ENCODE data around the gene SYTL3. TPM values are rescaled to one million over a fixed set of nuclear protein-coding genes. Genes with fewer than 3 reads are reported as not detected.
A peak's percentile ranks its signal among the peaks of the same experiment; 100 is the strongest.

The SYTL3 gene
- total and polyA plus RNA-seq, 10 of the 15 experiments (the other 5 are each of a cell fraction or from before 2014, with no cell fraction given): 3.3 to 12.1 (median 6.9) TPM

DNA sequence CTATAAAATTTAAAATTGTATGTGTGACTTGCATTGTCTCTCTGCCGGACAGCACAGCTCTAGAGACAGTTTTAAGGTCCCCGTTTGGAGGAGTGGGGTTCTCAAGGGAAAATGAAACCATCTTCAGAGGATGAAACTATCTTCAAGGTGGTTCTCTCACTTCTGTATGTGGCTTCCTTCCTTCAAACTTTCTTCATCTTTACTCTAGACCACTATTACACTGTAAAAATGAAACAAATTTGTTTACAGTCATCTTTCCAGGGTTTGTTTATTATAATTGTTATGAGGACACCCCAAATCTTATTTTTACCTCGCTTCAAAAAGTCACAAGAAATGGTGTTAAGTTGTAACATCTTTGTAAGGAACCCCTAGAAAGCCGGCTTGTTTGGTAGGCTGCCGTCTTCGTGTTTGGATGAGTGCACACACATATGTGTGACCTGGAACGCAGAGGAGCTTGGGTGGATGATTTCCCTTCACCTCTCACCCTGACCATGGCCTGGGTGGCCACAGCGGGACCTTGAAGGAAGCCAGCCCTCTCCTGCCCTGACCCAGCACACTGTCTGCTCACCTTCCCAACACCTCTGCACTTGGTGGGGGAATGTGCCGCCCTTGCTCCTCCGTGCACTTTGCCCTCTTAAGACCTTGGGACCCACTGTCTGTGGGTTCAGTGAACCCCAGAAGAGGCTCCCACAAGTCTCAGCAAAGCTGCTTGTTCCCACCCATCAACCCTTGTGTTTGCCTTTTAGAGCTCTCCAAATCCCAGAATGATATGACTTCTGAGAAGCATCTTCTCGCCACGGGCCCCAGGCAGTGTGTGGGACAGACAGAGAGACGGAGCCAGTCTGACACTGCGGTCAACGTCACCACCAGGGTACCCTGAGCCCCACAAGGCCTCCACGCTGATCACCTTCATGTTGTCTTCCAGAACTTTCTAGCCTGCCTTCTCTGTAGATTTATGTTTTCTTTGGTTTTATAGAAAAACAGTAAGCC is 67.8 kb downstream of the SYTL3 start:
- Histone ChIP-seq H3K4me2 (ENCODE audit: control insufficient read depth, insufficient read depth) (peak overlapping the region; percentile 93), H3K79me2 (ENCODE audit: control insufficient read depth, insufficient read depth, low read length) (no peaks in the 10 kb centered on the region), H3K9me3 (replicated peaks; ENCODE audit: control insufficient read depth, insufficient read depth, low read length) (no peaks in the 10 kb centered on the region), H3K9ac (ENCODE audit: control insufficient read depth, insufficient read depth, low read length) (peak overlapping the region; percentile 54), H3K27ac (ENCODE audit: control insufficient read depth, insufficient read depth) (peak overlapping the region; percentile 79), H3K4me3 (peak overlapping the region; percentile 57; the same call in 1 of the 2 replicates), H2AFZ (ENCODE audit: control insufficient read depth, low read depth, low read length) (peak overlapping the region; percentile 32; the same call in 1 of the 2 replicates), H4K20me1 (ENCODE audit: control insufficient read depth, insufficient read depth) (no peaks in the 10 kb centered on the region), H3K36me3 (ENCODE audit: control insufficient read depth in 2 of 2, insufficient read depth in 2 of 2, low read length in 1 of 2) (no peaks in the 10 kb centered on the region), H3K27me3 (replicated peaks in 1 of 2; ENCODE audit: control insufficient read depth in 2 of 2, insufficient read depth in 2 of 2, low read length in 1 of 2) (no peaks in the 10 kb centered on the region), H3K4me1 (ENCODE audit: control insufficient read depth, insufficient read depth, low read length) (peaks cover 50% of the 10 kb centered on the region)
- ATAC-seq (peak; percentile 67), FAIRE-seq (peak; percentile 88), DNase-seq (ENCODE audit: low read depth, low spot score) (peak; percentile 59)
- in situ Hi-C loops (cut with MboI): no loop called here
- ChIA-PET POLR2A (interaction anchor here (0.6 to 1.6 kb wide), 4 partner anchors 17 to 102 kb away, joined by 3 read pairs; no protein-coding TSS in a partner anchor), SMC1A (ENCODE audit: uncharacterized antibody, unreplicated experiment) (interaction anchor here (0.5 to 5.6 kb wide), 11 partner anchors 11 to 527 kb away, joined by 3 to 25 read pairs (median 3); no protein-coding TSS in a partner anchor), RAD21 (ENCODE audit: unreplicated experiment) (interaction anchor here (0.8 to 1.9 kb wide), 6 partner anchors 10 to 282 kb away, joined by 3 to 6 read pairs (median 4); partner anchors contain the start of gene RSPH3), CTCF (interaction anchor here (0.6 to 4.0 kb wide), 13 partner anchors 11 to 1255 kb away, joined by 3 to 21 read pairs (median 4); no protein-coding TSS in a partner anchor)
- intact Hi-C loops (cut with micrococcal nuclease; ENCODE audit: unreplicated experiment): loop anchor here (5.0 kb wide), 2 partner anchors 75 to 95 kb away; no protein-coding TSS in a partner anchor
- 44% methylated on average over 16 of the region's 16 CpGs for WGBS (ENCODE audit: insufficient coverage, insufficient replicate concordance, low lambda C conversion rate, missing lambda C conversion rate)
- no TSS peak for BruUV-seq (replicated peaks)
- TF ChIP-seq, protein P1, sequence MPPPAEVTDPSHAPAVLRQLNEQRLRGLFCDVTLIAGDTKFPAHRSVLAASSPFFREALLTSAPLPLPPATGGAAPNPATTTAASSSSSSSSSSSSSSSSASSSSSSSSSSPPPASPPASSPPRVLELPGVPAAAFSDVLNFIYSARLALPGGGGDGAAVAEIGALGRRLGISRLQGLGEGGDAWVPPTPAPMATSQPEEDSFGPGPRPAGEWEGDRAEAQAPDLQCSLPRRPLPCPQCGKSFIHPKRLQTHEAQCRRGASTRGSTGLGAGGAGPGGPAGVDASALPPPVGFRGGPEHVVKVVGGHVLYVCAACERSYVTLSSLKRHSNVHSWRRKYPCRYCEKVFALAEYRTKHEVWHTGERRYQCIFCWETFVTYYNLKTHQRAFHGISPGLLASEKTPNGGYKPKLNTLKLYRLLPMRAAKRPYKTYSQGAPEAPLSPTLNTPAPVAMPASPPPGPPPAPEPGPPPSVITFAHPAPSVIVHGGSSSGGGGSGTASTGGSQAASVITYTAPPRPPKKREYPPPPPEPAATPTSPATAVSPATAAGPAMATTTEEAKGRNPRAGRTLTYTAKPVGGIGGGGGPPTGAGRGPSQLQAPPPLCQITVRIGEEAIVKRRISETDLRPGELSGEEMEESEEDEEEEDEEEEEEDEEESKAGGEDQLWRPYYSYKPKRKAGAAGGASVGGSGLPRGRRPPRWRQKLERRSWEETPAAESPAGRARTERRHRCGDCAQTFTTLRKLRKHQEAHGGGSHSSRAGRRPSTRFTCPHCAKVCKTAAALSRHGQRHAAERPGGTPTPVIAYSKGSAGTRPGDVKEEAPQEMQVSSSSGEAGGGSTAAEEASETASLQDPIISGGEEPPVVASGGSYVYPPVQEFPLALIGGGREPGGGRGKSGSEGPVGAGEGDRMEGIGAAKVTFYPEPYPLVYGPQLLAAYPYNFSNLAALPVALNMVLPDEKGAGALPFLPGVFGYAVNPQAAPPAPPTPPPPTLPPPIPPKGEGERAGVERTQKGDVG (CRISPR knock-in tag; IDR thresholded peaks at IDR 0.05): no peak
- TF ChIP-seq BCL11A (IDR thresholded peaks at IDR 0.05; ENCODE audit: low read depth, low read length): no peak
- peak in 1 of 2 experiments; percentile 24; a peak in 1 of 4 replicates for TF ChIP-seq IKZF2 (IDR thresholded peaks at IDR 0.05)
- peak; percentile 53; the same call in 1 of the 2 replicates for TF ChIP-seq IKZF1 (conservative IDR thresholded peaks at IDR 0.05)
- peak; percentile 72 for TF ChIP-seq RUNX3 (IDR thresholded peaks at IDR 0.05; ENCODE audit: low read length)
- TF ChIP-seq STAT3 (IDR thresholded peaks at IDR 0.05; ENCODE audit: low read depth, low read length): no peak
- TF ChIP-seq TBL1XR1 (IDR thresholded peaks at IDR 0.05; ENCODE audit: low read depth, low read length): no peak
- TF ChIP-seq ZNF274 (IDR thresholded peaks at IDR 0.05; ENCODE audit: insufficient read depth, insufficient read length): no peak
- peak; percentile 57; the same call in 1 of the 2 replicates for TF ChIP-seq NFIC (IDR thresholded peaks at IDR 0.05; ENCODE audit: low read depth, low read length)
- no peak for TF ChIP-seq ESRRA (IDR thresholded peaks at IDR 0.05; ENCODE audit: low read length)
- TF ChIP-seq, protein P2, sequence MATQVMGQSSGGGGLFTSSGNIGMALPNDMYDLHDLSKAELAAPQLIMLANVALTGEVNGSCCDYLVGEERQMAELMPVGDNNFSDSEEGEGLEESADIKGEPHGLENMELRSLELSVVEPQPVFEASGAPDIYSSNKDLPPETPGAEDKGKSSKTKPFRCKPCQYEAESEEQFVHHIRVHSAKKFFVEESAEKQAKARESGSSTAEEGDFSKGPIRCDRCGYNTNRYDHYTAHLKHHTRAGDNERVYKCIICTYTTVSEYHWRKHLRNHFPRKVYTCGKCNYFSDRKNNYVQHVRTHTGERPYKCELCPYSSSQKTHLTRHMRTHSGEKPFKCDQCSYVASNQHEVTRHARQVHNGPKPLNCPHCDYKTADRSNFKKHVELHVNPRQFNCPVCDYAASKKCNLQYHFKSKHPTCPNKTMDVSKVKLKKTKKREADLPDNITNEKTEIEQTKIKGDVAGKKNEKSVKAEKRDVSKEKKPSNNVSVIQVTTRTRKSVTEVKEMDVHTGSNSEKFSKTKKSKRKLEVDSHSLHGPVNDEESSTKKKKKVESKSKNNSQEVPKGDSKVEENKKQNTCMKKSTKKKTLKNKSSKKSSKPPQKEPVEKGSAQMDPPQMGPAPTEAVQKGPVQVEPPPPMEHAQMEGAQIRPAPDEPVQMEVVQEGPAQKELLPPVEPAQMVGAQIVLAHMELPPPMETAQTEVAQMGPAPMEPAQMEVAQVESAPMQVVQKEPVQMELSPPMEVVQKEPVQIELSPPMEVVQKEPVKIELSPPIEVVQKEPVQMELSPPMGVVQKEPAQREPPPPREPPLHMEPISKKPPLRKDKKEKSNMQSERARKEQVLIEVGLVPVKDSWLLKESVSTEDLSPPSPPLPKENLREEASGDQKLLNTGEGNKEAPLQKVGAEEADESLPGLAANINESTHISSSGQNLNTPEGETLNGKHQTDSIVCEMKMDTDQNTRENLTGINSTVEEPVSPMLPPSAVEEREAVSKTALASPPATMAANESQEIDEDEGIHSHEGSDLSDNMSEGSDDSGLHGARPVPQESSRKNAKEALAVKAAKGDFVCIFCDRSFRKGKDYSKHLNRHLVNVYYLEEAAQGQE (IDR thresholded peaks at IDR 0.05; ENCODE audit: low read depth, low read length): no peak
- TF ChIP-seq, protein P3, sequence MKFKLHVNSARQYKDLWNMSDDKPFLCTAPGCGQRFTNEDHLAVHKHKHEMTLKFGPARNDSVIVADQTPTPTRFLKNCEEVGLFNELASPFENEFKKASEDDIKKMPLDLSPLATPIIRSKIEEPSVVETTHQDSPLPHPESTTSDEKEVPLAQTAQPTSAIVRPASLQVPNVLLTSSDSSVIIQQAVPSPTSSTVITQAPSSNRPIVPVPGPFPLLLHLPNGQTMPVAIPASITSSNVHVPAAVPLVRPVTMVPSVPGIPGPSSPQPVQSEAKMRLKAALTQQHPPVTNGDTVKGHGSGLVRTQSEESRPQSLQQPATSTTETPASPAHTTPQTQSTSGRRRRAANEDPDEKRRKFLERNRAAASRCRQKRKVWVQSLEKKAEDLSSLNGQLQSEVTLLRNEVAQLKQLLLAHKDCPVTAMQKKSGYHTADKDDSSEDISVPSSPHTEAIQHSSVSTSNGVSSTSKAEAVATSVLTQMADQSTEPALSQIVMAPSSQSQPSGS (IDR thresholded peaks at IDR 0.05; ENCODE audit: low read length): peak; percentile 34; the same call in 1 of the 2 replicates
- TF ChIP-seq HDAC2 (IDR thresholded peaks at IDR 0.05): no peak
- no peak for TF ChIP-seq KDM1A (IDR thresholded peaks at IDR 0.05; ENCODE audit: borderline replicate concordance)
- TF ChIP-seq CBFB (IDR thresholded peaks at IDR 0.05; ENCODE audit: low read depth): 0 out of 2 replicates have a peak, but pooled peaks have one; percentile 25

All from GM12878 (cell line).